Stomach (tissue), 9 donors: Measurements from ENCODE around the gene RASD1. TPM values are rescaled to one million over a fixed set of nuclear protein-coding genes. Genes with fewer than 3 reads are reported as not detected.
"Not testable (repeated sequence)": the region's sequence is repeated elsewhere in the genome, so short reads cannot be mapped to it uniquely, and the experiment has no call there.

ENCODE experiments used
- DNase-seq, 2 donors: peaks; one replicate each; pipeline versions ENCODE4 v3.0.0 to v3.0.0-alpha.2; 2013 to 2019
- H3K27ac ChIP-seq, 5 donors: fragments of 200-600 bp in 4 of 5; sonication (generic) in 4 of 5; one replicate each; pipeline ENCODE4 v1.5.1; 2013 to 2019; ENCODE audit warnings: mild to moderate bottlenecking in 1 of 5, moderate library complexity in 1 of 5
- H3K27me3 ChIP-seq, 3 donors: fragments of 200-600 bp; sonication (generic); one replicate each; pipeline ENCODE4 v1.5.1; 2017 to 2019; ENCODE audit warnings: mixed run types in 1 of 3
- H3K36me3 ChIP-seq, 4 donors: fragments of 200-600 bp; sonication (generic); 1 replicate in 3 of 4; 2 replicates in 1 of 4; pipeline ENCODE4 v1.5.1; 2016 to 2019
- H3K4me1 ChIP-seq, 4 donors: fragments of 200-600 bp; sonication (generic); one replicate each; pipeline ENCODE4 v1.5.1; 2016 to 2019
- H3K4me3 ChIP-seq, 4 donors: fragments of 200-600 bp; sonication (generic) in 3 of 4; one replicate each; pipeline ENCODE4 v1.5.1; 2016 to 2019; ENCODE audit warnings: mild to moderate bottlenecking in 1 of 4
- H3K9me3 ChIP-seq, 4 donors: fragments of 200-600 bp; sonication (generic); one replicate each; pipeline ENCODE4 v1.5.1; 2016 to 2019
- CTCF ChIP-seq, 7 experiments: fragments of 450-650 bp in 4 of 7; fragments of 200-600 bp in 3 of 7; sonication (generic) in 3 of 7; IDR thresholded peaks; one replicate each; pipeline ENCODE4 v1.5.1; 2016 to 2019; ENCODE audit warnings: antibody characterized with exemption in 7 of 7, control low read depth in 2 of 7, mild to moderate bottlenecking in 1 of 7
- EP300 ChIP-seq: sonication (generic); formaldehyde crosslinking; IDR thresholded peaks from one replicate; pipeline ENCODE4 v1.6.1; 2017; ENCODE audit warnings: antibody characterized with exemption
- POLR2A ChIP-seq, 4 donors: fragments of 450-650 bp; IDR thresholded peaks; one replicate each; pipeline ENCODE4 v1.6.1; 2016; ENCODE audit warnings: antibody characterized with exemption in 4 of 4, control low read depth in 2 of 4, mild to moderate bottlenecking in 1 of 4, moderate library complexity in 1 of 4
- POLR2AphosphoS5 ChIP-seq, 3 donors: sonication (generic); formaldehyde crosslinking; IDR thresholded peaks; one replicate each; pipeline ENCODE4 v1.6.1; 2016; ENCODE audit warnings: antibody characterized with exemption in 3 of 3
- WGBS, 5 donors: extraction: QIAGEN DNeasy Blood & Tissue Kit in 3 of 5; methylation state at CpG; one replicate each; pipeline versions ENCODE4 v1.1.5 to v1.1.7; 2013 to 2018; 5-methylcytosine and 5-hydroxymethylcytosine counted together
- intact Hi-C: fragments of 100-400 bp; cut with DNase I; formaldehyde crosslinking; loops from one replicate; pipeline ENCODE4 v1.15.1; 2023; ENCODE audit warnings: low total_unique reads
- polyA plus RNA-seq, 3 donors: library from polyadenylated mRNA; stranded (reverse); fragments of 200-250 nt; gene quantifications; one replicate each; pipeline ENCODE4 v1.2.3, GENCODE V29; 2013
- total RNA-seq, 5 donors: library from RNA; depleted of rRNA; stranded (reverse); fragments of >200 nt; gene quantifications; one replicate each; pipeline versions ENCODE4 v1.1.0 to v1.2.3, GENCODE V29; 2014 to 2016
- donor health status: healthy with polysubstance abuse.
- donor health status: Bipolar disorder and iron deficiency.
- donor health status: healthy.

RASD1 gene
- total and polyA plus RNA-seq, 8 donors, result 3.7 to 72.9 (median 14.0) TPM

- Histone ChIP-seq H3K4me3 (no peak overlapping the region), H3K4me1 (peaks cover 5 to 22% (median 15%) of the 10 kb centered on the region in 4 donors), H3K9me3 (no peaks in the 10 kb centered on the region), H3K36me3 (peaks cover 19 to 70% (median 65%) of the 10 kb centered on the region in 4 donors), H3K27ac (no peak overlapping the region), H3K27me3 (no peaks in the 10 kb centered on the region)
- intact Hi-C loops, result no loop called here
- no peak for DNase-seq
- 50 to 84% (median 52%) methylated on average over 2 of the region's 2 CpGs for WGBS, 5 donors
- TF ChIP-seq POLR2AphosphoS5 (IDR thresholded peaks at IDR 0.05), result no peak
- no peak for TF ChIP-seq CTCF (IDR thresholded peaks at IDR 0.05)
Measured at GRCh38 chr17:17487998-17488397, 8.2 kb downstream of the RASD1 start.

- H3K27me3 ChIP-seq, DNase-seq, intact Hi-C loops, H3K4me3 ChIP-seq, H3K27ac ChIP-seq, H3K9me3 ChIP-seq: not testable (repeated sequence)
- H3K4me1 ChIP-seq, result peaks cover 3 to 22% (median 10%) of the 10 kb centered on the region in 4 donors
- 93 to 99% (median 97%) methylated on average over 12 to 23 of the region's 23 CpGs for WGBS, 5 donors
- peaks cover 8 to 55% (median 53%) of the 10 kb centered on the region in 4 donors for H3K36me3 ChIP-seq
Measured at GRCh38 chr17:17486416-17486815, 9.8 kb downstream of the RASD1 start.

GRCh38 chr17:17485420-17485819 is 10.8 kb downstream of the RASD1 start:
- 81 to 95% (median 93%) methylated on average over 6 of the region's 6 CpGs for WGBS, 5 donors
- no peak for DNase-seq
- intact Hi-C loops, result no loop called here
- Histone ChIP-seq H3K4me3 (no peak overlapping the region), H3K27me3 (no peaks in the 10 kb centered on the region), H3K27ac (no peak overlapping the region), H3K9me3 (no peaks in the 10 kb centered on the region), H3K36me3 (peaks cover 7 to 51% (median 48%) of the 10 kb centered on the region in 4 donors), H3K4me1 (peaks cover 4 to 23% (median 13%) of the 10 kb centered on the region in 4 donors)
- TF ChIP-seq CTCF (IDR thresholded peaks at IDR 0.05), result no peak
- no peak for TF ChIP-seq POLR2AphosphoS5 (IDR thresholded peaks at IDR 0.05)
- no peak for TF ChIP-seq EP300
- no peak for TF ChIP-seq POLR2A (IDR thresholded peaks at IDR 0.05)

- intact Hi-C loops, result no loop called here
- 63 to 79% (median 70%) methylated on average over 12 of the region's 12 CpGs for WGBS, 5 donors
- Histone ChIP-seq H3K27ac (no peak overlapping the region), H3K9me3 (no peaks in the 10 kb centered on the region), H3K4me3 (no peak overlapping the region), H3K4me1 (peaks cover 4 to 33% (median 21%) of the 10 kb centered on the region in 4 donors), H3K27me3 (no peaks in the 10 kb centered on the region), H3K36me3 (peaks cover 7 to 53% (median 49%) of the 10 kb centered on the region in 4 donors)
- no peak for TF ChIP-seq EP300
- TF ChIP-seq POLR2A (IDR thresholded peaks at IDR 0.05), result no peak
- no peak for TF ChIP-seq CTCF (IDR thresholded peaks at IDR 0.05)
- no peak for TF ChIP-seq POLR2AphosphoS5 (IDR thresholded peaks at IDR 0.05)
- no peak for DNase-seq
Measured at GRCh38 chr17:17484451-17484899, 11.7 kb downstream of the RASD1 start.

- H3K36me3 ChIP-seq, result peaks cover 0 to 37% (median 28%) of the 10 kb centered on the region in 4 donors
- peaks cover 24 to 53% (median 44%) of the 10 kb centered on the region in 4 donors for H3K4me1 ChIP-seq
- H3K27me3 ChIP-seq, result no peaks in the 10 kb centered on the region
- H3K9me3 ChIP-seq, result no peaks in the 10 kb centered on the region
- TF ChIP-seq CTCF (IDR thresholded peaks at IDR 0.05), result no peak
- TF ChIP-seq POLR2A (IDR thresholded peaks at IDR 0.05), result no peak
- TF ChIP-seq POLR2AphosphoS5 (IDR thresholded peaks at IDR 0.05), result no peak
- TF ChIP-seq EP300, result no peak
- no peak overlapping the region for H3K27ac ChIP-seq
- DNase-seq, result no peak
- intact Hi-C loops, result no loop called here
- H3K4me3 ChIP-seq, result no peak overlapping the region
- 73 to 79% (median 77%) methylated on average over 5 of the region's 5 CpGs for WGBS, 5 donors
Measured at GRCh38 chr17:17481860-17482259, 14.3 kb downstream of the RASD1 start.
